SK-N-SH (cell line): Measurements from ENCODE around the gene EEFSEC. TPM values are rescaled to one million over a fixed set of nuclear protein-coding genes. Genes with fewer than 3 reads are reported as not detected.

Experiments
- CTCF ChIA-PET: fragments of 300-600, 350-600 bp; formaldehyde crosslinking; extraction: SDS; loops from one replicate; lab custom pipeline; 2021; lab: Yijun Ruan, JAX
- POLR2A ChIA-PET: fragments of 350-600 bp; sonication (Branson Sonifier 250); formaldehyde crosslinking; extraction: SDS; loops from one replicate; lab custom pipeline; 2020; ENCODE audit warnings: antibody characterized with exemption, inconsistent platforms; lab: Yijun Ruan, JAX
- DNase-seq: peaks from one replicate; pipeline ENCODE4 v3.0.0; 2012
- H2AFZ ChIP-seq: fragments of 200-600 bp; sonication (generic); 2 replicates; pipeline ENCODE4 v1.8.1; 2016; ENCODE audit warnings: antibody characterized with exemption, mild to moderate bottlenecking, low read depth
- H3F3A ChIP-seq: fragments of 200-600 bp; sonication (generic); replicated peaks from 2 replicates; pipeline ENCODE3; 2016; ENCODE audit warnings: antibody characterized with exemption, mild to moderate bottlenecking; ENCODE audit not compliant: insufficient read depth
- H3K27ac ChIP-seq, 2 experiments: fragments of 200-500 bp in 1 of 2; fragments of 200-600 bp in 1 of 2; sonication (Bioruptor generic) in 1 of 2; sonication (generic), shearing (Covaris generic) in 1 of 2; 2 replicates each; pipeline versions ENCODE4 v1.5.1 to v1.6.1; 2014 to 2016; ENCODE audit warnings: low read depth in 2 of 2, inconsistent platforms in 1 of 2, low read length in 1 of 2, mild to moderate bottlenecking in 1 of 2, mixed read lengths in 1 of 2
- H3K27me3 ChIP-seq: fragments of 200-600 bp; sonication (generic), shearing (Covaris generic); 2 replicates; pipeline ENCODE4 v1.6.1; 2016; ENCODE audit warnings: mixed run types; ENCODE audit not compliant: insufficient read depth
- H3K36me3 ChIP-seq, 2 experiments: fragments of 200-500 bp in 1 of 2; fragments of 200-600 bp in 1 of 2; sonication (Bioruptor generic) in 1 of 2; sonication (generic) in 1 of 2; replicated peaks in 1 of 2; 2 replicates each; pipeline versions ENCODE3 to v1.5.1; 2014 to 2016; ENCODE audit warnings: low read length in 1 of 2, mild to moderate bottlenecking in 1 of 2; ENCODE audit not compliant: insufficient read depth in 2 of 2, control insufficient read depth in 1 of 2
- H3K4me1 ChIP-seq, 2 experiments: fragments of 200-500 bp in 1 of 2; fragments of 200-600 bp in 1 of 2; sonication (Bioruptor generic) in 1 of 2; sonication (generic), shearing (Covaris generic) in 1 of 2; 2 replicates each; pipeline versions ENCODE4 v1.5.1 to v1.6.1; 2014 to 2016; ENCODE audit warnings: low read depth in 1 of 2, low read length in 1 of 2, mixed run types in 1 of 2; ENCODE audit not compliant: insufficient read depth in 2 of 2, control insufficient read depth in 1 of 2
- H3K4me2 ChIP-seq: fragments of 200-600 bp; sonication (generic), shearing (Covaris generic); 2 replicates; pipeline ENCODE4 v1.6.1; 2017; ENCODE audit warnings: mixed run types
- H3K4me3 ChIP-seq, 2 experiments: fragments of 200-500 bp in 1 of 2; fragments of 200-600 bp in 1 of 2; sonication (Bioruptor generic) in 1 of 2; sonication (generic), shearing (Covaris generic) in 1 of 2; 2 replicates each; pipeline versions ENCODE4 v1.5.1 to v1.8.1; 2014 to 2016; ENCODE audit warnings: low read depth in 2 of 2, inconsistent platforms in 1 of 2, low read length in 1 of 2, mild to moderate bottlenecking in 1 of 2, mixed read lengths in 1 of 2, moderate library complexity in 1 of 2
- H3K79me2 ChIP-seq: fragments of 200-600 bp; sonication (generic); 2 replicates; pipeline ENCODE4 v1.8.1; 2017; ENCODE audit warnings: mild to moderate bottlenecking; ENCODE audit not compliant: insufficient read depth
- H3K9ac ChIP-seq: fragments of 200-600 bp; sonication (generic); 2 replicates; pipeline ENCODE4 v1.6.1; 2017; ENCODE audit warnings: mixed run types
- H3K9me2 ChIP-seq: fragments of 200-600 bp; sonication (generic); 2 replicates; pipeline ENCODE4 v1.6.1; 2017; ENCODE audit warnings: mixed run types
- H3K9me3 ChIP-seq: fragments of 200-600 bp; sonication (generic); 2 replicates; pipeline ENCODE4 v1.6.1; 2017; ENCODE audit warnings: mixed run types, mild to moderate bottlenecking, moderate library complexity
- H4K20me1 ChIP-seq: fragments of 200-600 bp; sonication (generic); 2 replicates; pipeline ENCODE4 v1.6.1; 2017; ENCODE audit warnings: mild to moderate bottlenecking, mixed run types; ENCODE audit not compliant: insufficient read depth
- CHD2 ChIP-seq: fragments of 150-350 bp; IDR thresholded peaks from 2 replicates; pipeline ENCODE4 v1.6.1; 2018; ENCODE audit warnings: low read length; ENCODE audit not compliant: partially characterized antibody
- EZH2phosphoT487 ChIP-seq: fragments of 200-600 bp; sonication (generic); IDR thresholded peaks from 2 replicates; pipeline ENCODE4 v1.6.1; 2017; ENCODE audit warnings: low read depth, mixed run types, mild to moderate bottlenecking, antibody characterized with exemption, moderate library complexity, borderline replicate concordance
- FOXM1 ChIP-seq: IDR thresholded peaks from 2 replicates; pipeline ENCODE4 v1.4.0; 2012; ENCODE audit warnings: low read depth, mild to moderate bottlenecking
- GATA2 ChIP-seq: sonication (generic); formaldehyde crosslinking; IDR thresholded peaks from 2 replicates; pipeline ENCODE4 v1.5.0; 2020; ENCODE audit warnings: mild to moderate bottlenecking, missing genetic modification reagents
- MEF2A ChIP-seq: IDR thresholded peaks from 2 replicates; pipeline ENCODE4 v1.4.0; 2012; ENCODE audit warnings: low read depth, borderline replicate concordance
- POLR2AphosphoS5 ChIP-seq: IDR thresholded peaks from 2 replicates; pipeline ENCODE4 v1.6.1; 2012; ENCODE audit warnings: low read depth, low read length
- RAD21 ChIP-seq: IDR thresholded peaks from 2 replicates; pipeline ENCODE4 v1.6.1; 2012; ENCODE audit warnings: mild to moderate bottlenecking, low read length
- SIN3A ChIP-seq: IDR thresholded peaks from 2 replicates; pipeline ENCODE4 v1.6.1; 2012; ENCODE audit warnings: low read depth, mild to moderate bottlenecking, low read length, moderate library complexity, borderline replicate concordance
- TAF1 ChIP-seq: IDR thresholded peaks from 2 replicates; pipeline ENCODE4 v1.6.1; 2012; ENCODE audit warnings: low read depth, mild to moderate bottlenecking, low read length, moderate library complexity, borderline replicate concordance
- TEAD4 ChIP-seq: IDR thresholded peaks from 2 replicates; pipeline ENCODE4 v1.4.0; 2012; ENCODE audit warnings: mild to moderate bottlenecking, borderline replicate concordance; ENCODE audit not compliant: insufficient read depth
- WGBS: methylation state at CpG from one replicate; pipeline ENCODE4 v1.1.6; 2017; ENCODE audit warnings: low lambda C conversion rate; 5-methylcytosine and 5-hydroxymethylcytosine counted together
- polyA plus RNA-seq, 3 experiments: library from polyadenylated mRNA; depleted of rRNA; stranded (reverse); fragments of >200 nt; gene quantifications; 2 replicates each; pipeline ENCODE4 v1.2.3, GENCODE V29; 2012
- TF ChIP-seq, protein P1 (sequence below): IDR thresholded peaks from 2 replicates; pipeline ENCODE4 v1.4.0; 2012; ENCODE audit warnings: low read depth
- TF ChIP-seq, protein P2 (sequence below): fragments of 150-350 bp; IDR thresholded peaks from 2 replicates; pipeline ENCODE4 v1.6.1; 2017; ENCODE audit warnings: antibody characterized with exemption, low read length, low read depth, borderline replicate concordance
- TF ChIP-seq, protein P3 (sequence below): IDR thresholded peaks from 2 replicates; pipeline ENCODE4 v1.4.0; 2012; ENCODE audit warnings: low read depth, borderline replicate concordance
- TF ChIP-seq, protein P4 (sequence below): IDR thresholded peaks from 2 replicates; pipeline ENCODE4; 2012
- TF ChIP-seq, protein P5 (sequence below): IDR thresholded peaks from 2 replicates; pipeline ENCODE4 v1.6.1; 2012; ENCODE audit warnings: mild to moderate bottlenecking, low read depth, low read length, moderate library complexity

EEFSEC gene
- polyA plus RNA-seq, 1 of the 3 experiments (the other 2 are of a cell fraction): 12.4 TPM

DNA sequence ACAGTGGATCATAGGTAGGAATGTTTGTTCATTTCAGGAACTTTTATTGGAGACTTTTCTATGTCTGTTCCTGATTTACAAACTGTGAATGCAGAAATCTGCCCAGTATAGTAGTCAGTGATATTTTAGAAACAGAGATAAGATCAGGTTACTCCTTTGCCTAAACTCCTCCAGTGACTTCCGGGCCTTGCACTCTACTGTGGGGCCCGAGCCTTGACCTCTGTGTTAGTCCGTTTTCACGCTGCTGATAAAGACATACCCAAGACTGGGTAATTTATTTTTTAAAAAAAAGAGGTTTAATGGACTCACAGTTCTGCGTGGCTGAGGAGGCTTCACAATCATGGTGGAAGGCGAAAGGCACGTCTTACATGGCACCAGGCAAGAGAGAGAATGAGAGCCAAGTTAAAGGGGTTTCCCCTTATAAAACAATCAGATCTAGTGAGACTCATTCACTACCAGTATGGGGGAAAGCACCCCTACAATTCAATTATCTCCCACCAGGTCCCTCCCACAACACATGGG is 186.3 kb downstream of the EEFSEC start:
- Histone ChIP-seq H3K4me2 (no peak overlapping the region), H3K9me2 (no peaks in the 10 kb centered on the region), H3K27me3 (no peaks in the 10 kb centered on the region), H3K36me3 (peaks cover 0 to 3% of the 10 kb centered on the region in 2 experiments), H3K27ac (0 out of 4 replicates have a peak overlapping the region, but pooled peaks of 1 of the 2 experiments have one; percentile 16), H3F3A (no peaks in the 10 kb centered on the region), H3K9ac (no peak overlapping the region)
- CTCF ChIA-PET: interaction anchor here (0.6 to 1.5 kb wide), 3 partner anchors 17 to 36 kb away, joined by 3 read pairs; no protein-coding TSS in a partner anchor
- TF ChIP-seq FOXM1 (no peak), MEF2A (no peak), SIN3A (no peak), TEAD4 (no peak), TAF1 (no peak)
- TF ChIP-seq, protein P1, sequence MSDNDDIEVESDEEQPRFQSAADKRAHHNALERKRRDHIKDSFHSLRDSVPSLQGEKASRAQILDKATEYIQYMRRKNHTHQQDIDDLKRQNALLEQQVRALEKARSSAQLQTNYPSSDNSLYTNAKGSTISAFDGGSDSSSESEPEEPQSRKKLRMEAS: no peak
- TF ChIP-seq, all 33 proteins: peak for 0
- POLR2A ChIA-PET: no interaction called here
- Histone ChIP-seq H3K9me3 (no peaks in the 10 kb centered on the region), H4K20me1 (no peaks in the 10 kb centered on the region), H2AFZ (no peak overlapping the region), H3K4me1 (peaks cover 10 to 42% of the 10 kb centered on the region in 2 experiments; a peak in 3 of 4 replicates), H3K4me3 (no peak overlapping the region), H3K79me2 (no peaks in the 10 kb centered on the region)
- no peak for DNase-seq
- 92% methylated on average over 7 of the region's 7 CpGs for WGBS

DNA sequence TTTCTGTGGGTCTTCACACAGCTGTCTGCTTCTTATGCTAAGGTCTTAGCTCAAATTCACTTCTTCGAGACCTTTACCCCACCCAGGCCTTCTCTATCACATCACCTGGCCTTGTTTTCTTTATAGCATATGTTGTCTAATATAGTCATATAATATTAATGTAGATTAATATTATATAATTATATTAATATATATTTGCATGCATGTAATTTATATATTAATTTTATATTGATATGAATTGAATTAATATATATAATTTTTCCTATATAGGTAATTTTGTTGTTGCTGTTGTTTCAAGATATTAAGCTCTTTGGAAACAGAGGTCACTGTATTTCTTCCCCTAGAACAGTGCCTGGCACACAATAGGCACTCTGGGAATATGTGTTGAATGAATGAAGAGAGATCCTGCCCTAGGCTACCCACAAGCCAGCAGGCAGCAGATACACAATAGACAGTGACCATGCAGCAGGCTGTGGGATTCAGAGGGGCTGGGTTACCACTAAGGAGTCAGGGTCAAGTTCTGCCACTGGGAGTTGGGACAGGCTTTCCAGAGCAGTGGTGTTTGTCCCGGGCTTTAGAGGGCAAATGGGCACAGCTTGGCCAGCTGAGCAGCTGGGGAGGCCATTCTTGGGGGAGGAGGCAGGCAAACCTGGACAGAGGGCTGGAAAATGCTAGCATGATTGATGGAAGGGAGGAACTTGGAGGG is 187.1 kb downstream of the EEFSEC start:
- no peak overlapping the region for H3K4me3 ChIP-seq
- DNase-seq: no peak
- peaks cover 0 to 3% of the 10 kb centered on the region in 2 experiments for H3K36me3 ChIP-seq
- no peaks in the 10 kb centered on the region for H3K79me2 ChIP-seq
- H3K27me3 ChIP-seq: no peaks in the 10 kb centered on the region
- H3F3A ChIP-seq: no peaks in the 10 kb centered on the region
- no peak overlapping the region for H3K9ac ChIP-seq
- peaks cover 10 to 36% of the 10 kb centered on the region in 2 experiments; a peak in 3 of 4 replicates for H3K4me1 ChIP-seq
- WGBS: 78% methylated on average over 2 of the region's 2 CpGs
- ChIA-PET CTCF (interaction anchor here (0.6 to 1.5 kb wide), 5 partner anchors 18 to 122 kb away, joined by 3 read pairs; no protein-coding TSS in a partner anchor), POLR2A (no interaction called here)
- no peaks in the 10 kb centered on the region for H4K20me1 ChIP-seq
- H3K9me3 ChIP-seq: no peaks in the 10 kb centered on the region
- H3K4me2 ChIP-seq: no peak overlapping the region
- H2AFZ ChIP-seq: no peak overlapping the region
- H3K27ac ChIP-seq: no peak overlapping the region
- H3K9me2 ChIP-seq: no peaks in the 10 kb centered on the region
- TF ChIP-seq MEF2A (no peak), EZH2phosphoT487 (no peak), RAD21 (no peak), GATA2 (no peak), POLR2AphosphoS5 (no peak), TEAD4 (no peak), CHD2 (no peak)
- TF ChIP-seq, protein P1: no peak
- TF ChIP-seq, protein P2, sequence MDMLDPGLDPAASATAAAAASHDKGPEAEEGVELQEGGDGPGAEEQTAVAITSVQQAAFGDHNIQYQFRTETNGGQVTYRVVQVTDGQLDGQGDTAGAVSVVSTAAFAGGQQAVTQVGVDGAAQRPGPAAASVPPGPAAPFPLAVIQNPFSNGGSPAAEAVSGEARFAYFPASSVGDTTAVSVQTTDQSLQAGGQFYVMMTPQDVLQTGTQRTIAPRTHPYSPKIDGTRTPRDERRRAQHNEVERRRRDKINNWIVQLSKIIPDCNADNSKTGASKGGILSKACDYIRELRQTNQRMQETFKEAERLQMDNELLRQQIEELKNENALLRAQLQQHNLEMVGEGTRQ: no peak
- TF ChIP-seq, protein P3, sequence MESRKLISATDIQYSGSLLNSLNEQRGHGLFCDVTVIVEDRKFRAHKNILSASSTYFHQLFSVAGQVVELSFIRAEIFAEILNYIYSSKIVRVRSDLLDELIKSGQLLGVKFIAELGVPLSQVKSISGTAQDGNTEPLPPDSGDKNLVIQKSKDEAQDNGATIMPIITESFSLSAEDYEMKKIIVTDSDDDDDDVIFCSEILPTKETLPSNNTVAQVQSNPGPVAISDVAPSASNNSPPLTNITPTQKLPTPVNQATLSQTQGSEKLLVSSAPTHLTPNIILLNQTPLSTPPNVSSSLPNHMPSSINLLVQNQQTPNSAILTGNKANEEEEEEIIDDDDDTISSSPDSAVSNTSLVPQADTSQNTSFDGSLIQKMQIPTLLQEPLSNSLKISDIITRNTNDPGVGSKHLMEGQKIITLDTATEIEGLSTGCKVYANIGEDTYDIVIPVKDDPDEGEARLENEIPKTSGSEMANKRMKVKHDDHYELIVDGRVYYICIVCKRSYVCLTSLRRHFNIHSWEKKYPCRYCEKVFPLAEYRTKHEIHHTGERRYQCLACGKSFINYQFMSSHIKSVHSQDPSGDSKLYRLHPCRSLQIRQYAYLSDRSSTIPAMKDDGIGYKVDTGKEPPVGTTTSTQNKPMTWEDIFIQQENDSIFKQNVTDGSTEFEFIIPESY: no peak
- TF ChIP-seq, protein P4, sequence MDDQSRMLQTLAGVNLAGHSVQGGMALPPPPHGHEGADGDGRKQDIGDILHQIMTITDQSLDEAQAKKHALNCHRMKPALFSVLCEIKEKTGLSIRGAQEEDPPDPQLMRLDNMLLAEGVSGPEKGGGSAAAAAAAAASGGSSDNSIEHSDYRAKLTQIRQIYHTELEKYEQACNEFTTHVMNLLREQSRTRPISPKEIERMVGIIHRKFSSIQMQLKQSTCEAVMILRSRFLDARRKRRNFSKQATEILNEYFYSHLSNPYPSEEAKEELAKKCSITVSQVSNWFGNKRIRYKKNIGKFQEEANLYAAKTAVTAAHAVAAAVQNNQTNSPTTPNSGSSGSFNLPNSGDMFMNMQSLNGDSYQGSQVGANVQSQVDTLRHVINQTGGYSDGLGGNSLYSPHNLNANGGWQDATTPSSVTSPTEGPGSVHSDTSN: no peak
- TF ChIP-seq, protein P5, sequence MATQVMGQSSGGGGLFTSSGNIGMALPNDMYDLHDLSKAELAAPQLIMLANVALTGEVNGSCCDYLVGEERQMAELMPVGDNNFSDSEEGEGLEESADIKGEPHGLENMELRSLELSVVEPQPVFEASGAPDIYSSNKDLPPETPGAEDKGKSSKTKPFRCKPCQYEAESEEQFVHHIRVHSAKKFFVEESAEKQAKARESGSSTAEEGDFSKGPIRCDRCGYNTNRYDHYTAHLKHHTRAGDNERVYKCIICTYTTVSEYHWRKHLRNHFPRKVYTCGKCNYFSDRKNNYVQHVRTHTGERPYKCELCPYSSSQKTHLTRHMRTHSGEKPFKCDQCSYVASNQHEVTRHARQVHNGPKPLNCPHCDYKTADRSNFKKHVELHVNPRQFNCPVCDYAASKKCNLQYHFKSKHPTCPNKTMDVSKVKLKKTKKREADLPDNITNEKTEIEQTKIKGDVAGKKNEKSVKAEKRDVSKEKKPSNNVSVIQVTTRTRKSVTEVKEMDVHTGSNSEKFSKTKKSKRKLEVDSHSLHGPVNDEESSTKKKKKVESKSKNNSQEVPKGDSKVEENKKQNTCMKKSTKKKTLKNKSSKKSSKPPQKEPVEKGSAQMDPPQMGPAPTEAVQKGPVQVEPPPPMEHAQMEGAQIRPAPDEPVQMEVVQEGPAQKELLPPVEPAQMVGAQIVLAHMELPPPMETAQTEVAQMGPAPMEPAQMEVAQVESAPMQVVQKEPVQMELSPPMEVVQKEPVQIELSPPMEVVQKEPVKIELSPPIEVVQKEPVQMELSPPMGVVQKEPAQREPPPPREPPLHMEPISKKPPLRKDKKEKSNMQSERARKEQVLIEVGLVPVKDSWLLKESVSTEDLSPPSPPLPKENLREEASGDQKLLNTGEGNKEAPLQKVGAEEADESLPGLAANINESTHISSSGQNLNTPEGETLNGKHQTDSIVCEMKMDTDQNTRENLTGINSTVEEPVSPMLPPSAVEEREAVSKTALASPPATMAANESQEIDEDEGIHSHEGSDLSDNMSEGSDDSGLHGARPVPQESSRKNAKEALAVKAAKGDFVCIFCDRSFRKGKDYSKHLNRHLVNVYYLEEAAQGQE: no peak
